ENCODE data around the gene GORAB. TPM values are rescaled to one million over a fixed set of nuclear protein-coding genes. Genes with fewer than 3 reads are reported as not detected.
A peak's percentile ranks its signal among the peaks of the same experiment; 100 is the strongest.

GORAB gene
- total and polyA plus RNA-seq, 10 of the 15 experiments (the other 5 are each of a cell fraction or from before 2014, with no cell fraction given): 5.5 to 38.6 (median 10.3) TPM

GRCh38 chr1:170586321-170587252 is 54.6 kb downstream of the GORAB start:
- H3K9me3 ChIP-seq (replicated peaks; ENCODE audit: control insufficient read depth, insufficient read depth, low read length): no peaks in the 10 kb centered on the region
- no peak for FAIRE-seq
- RAD21 ChIA-PET (ENCODE audit: unreplicated experiment): interaction anchor here (0.8 to 4.3 kb wide), 8 partner anchors 30 to 103 kb away, joined by 3 to 31 read pairs (median 10); no protein-coding TSS in a partner anchor
- H3K4me1 ChIP-seq (ENCODE audit: control insufficient read depth, insufficient read depth, low read length): no peaks in the 10 kb centered on the region
- H2AFZ ChIP-seq (ENCODE audit: control insufficient read depth, low read depth, low read length): no peak overlapping the region
- ATAC-seq: peak; percentile 74
- H3K4me2 ChIP-seq (ENCODE audit: control insufficient read depth, insufficient read depth): no peak overlapping the region
- SMC1A ChIA-PET (ENCODE audit: uncharacterized antibody, unreplicated experiment): interaction anchor here (0.6 to 3.5 kb wide), 9 partner anchors 10 to 402 kb away, joined by 3 to 33 read pairs (median 7); partner anchors contain the start of gene GORAB
- CTCF ChIA-PET: no interaction called here
- 29% methylated on average over 11 of the region's 11 CpGs for whole genome bisulfite sequencing (ENCODE audit: insufficient coverage, insufficient replicate concordance, low lambda C conversion rate, missing lambda C conversion rate)
- no peaks in the 10 kb centered on the region for H3K79me2 ChIP-seq (ENCODE audit: control insufficient read depth, insufficient read depth, low read length)
- intact Hi-C loops (cut with micrococcal nuclease; ENCODE audit: unreplicated experiment) (no loop called here), in situ Hi-C loops (cut with MboI) (no loop called here)
- DNase-seq (ENCODE audit: low read depth, low spot score): no peak
- H3K4me3 ChIP-seq: no peak overlapping the region
- BruUV-seq (replicated peaks): no TSS peak
- H4K20me1 ChIP-seq (ENCODE audit: control insufficient read depth, insufficient read depth): no peaks in the 10 kb centered on the region
- H3K36me3 ChIP-seq (ENCODE audit: control insufficient read depth in 2 of 2, insufficient read depth in 2 of 2, low read length in 1 of 2): no peaks in the 10 kb centered on the region
- no peak overlapping the region for H3K9ac ChIP-seq (ENCODE audit: control insufficient read depth, insufficient read depth, low read length)
- H3K27me3 ChIP-seq (replicated peaks in 1 of 2; ENCODE audit: control insufficient read depth in 2 of 2, insufficient read depth in 2 of 2, low read length in 1 of 2): no peaks in the 10 kb centered on the region
- POLR2A ChIA-PET: interaction anchor here (0.7 to 1.8 kb wide), 3 partner anchors 31 to 73 kb away, joined by 3 to 5 read pairs (median 3); no protein-coding TSS in a partner anchor
- no peak overlapping the region for H3K27ac ChIP-seq (ENCODE audit: control insufficient read depth, insufficient read depth)
- no peak for TF ChIP-seq ATF2 (IDR thresholded peaks at IDR 0.05; ENCODE audit: low read length)
- TF ChIP-seq MYC (IDR thresholded peaks at IDR 0.05; ENCODE audit: insufficient read depth, insufficient read length, insufficient replicate concordance, low read length, severe bottlenecking): no peak
- TF ChIP-seq CREM (IDR thresholded peaks at IDR 0.05; ENCODE audit: low read depth): no peak
- TF ChIP-seq TCF7 (IDR thresholded peaks at IDR 0.05; ENCODE audit: borderline replicate concordance): no peak
- TF ChIP-seq RAD51 (IDR thresholded peaks at IDR 0.05): no peak
- TF ChIP-seq RAD21 (IDR thresholded peaks at IDR 0.05; ENCODE audit: insufficient read depth, low read depth, low read length): no peak
- TF ChIP-seq ZNF207 (IDR thresholded peaks at IDR 0.05; ENCODE audit: borderline replicate concordance): no peak
- 0 out of 4 replicates have a peak, but pooled peaks of 1 of the 2 experiments have one; percentile 7 for TF ChIP-seq IKZF2 (IDR thresholded peaks at IDR 0.05)
- peak; percentile 43 for TF ChIP-seq PKNOX1 (IDR thresholded peaks at IDR 0.05)
- TF ChIP-seq CBFB (IDR thresholded peaks at IDR 0.05; ENCODE audit: low read depth): no peak
- peak; percentile 73 for TF ChIP-seq ATF7 (IDR thresholded peaks at IDR 0.05; ENCODE audit: low read depth)
- TF ChIP-seq NR2C2 (IDR thresholded peaks at IDR 0.05; ENCODE audit: borderline replicate concordance, control insufficient read depth, insufficient read length, low read depth): no peak
- no peak for TF ChIP-seq TBL1XR1 (IDR thresholded peaks at IDR 0.05; ENCODE audit: low read depth, low read length)
- TF ChIP-seq KAT2A (conservative IDR thresholded peaks at IDR 0.05; ENCODE audit: control insufficient read depth, low read depth, low read length): no peak
- no peak for TF ChIP-seq LARP7 (IDR thresholded peaks at IDR 0.05)
- no peak for TF ChIP-seq ZNF384 (IDR thresholded peaks at IDR 0.05; ENCODE audit: borderline replicate concordance, low read depth, low read length)
- 0 out of 2 replicates have a peak, but pooled peaks have one; percentile 9 for TF ChIP-seq ZNF687 (IDR thresholded peaks at IDR 0.05)
- TF ChIP-seq NBN (IDR thresholded peaks at IDR 0.05): 0 out of 2 replicates have a peak, but pooled peaks have one; percentile 21
